Panc1 (cell line): ENCODE measurements around the gene VPS37B. TPM values are rescaled to one million over a fixed set of nuclear protein-coding genes. Genes with fewer than 3 reads are reported as not detected.

ENCODE experiments used
- ATAC-seq: fragments of 200-7000 bp; cut with Tn5 transposase; 2 replicates; pipeline ENCODE4 v1.9.1; 2020; ENCODE audit warnings: mild to moderate bottlenecking, moderate library complexity
- BruUV-seq: library from RNA; stranded (reverse); fragments of 400-500 nt; replicated peaks from 2 replicates; lab custom pipeline; 2021; lab: Mats Ljungman, UMichigan
- CTCF ChIA-PET: fragments of 300-600 bp; sonication (Branson Sonifier 250); formaldehyde crosslinking; loops from one replicate; lab custom pipeline; 2022; ENCODE audit warnings: antibody characterized with exemption; lab: Charles Lee
- POLR2A ChIA-PET: fragments of 300-600 bp; sonication (Branson Sonifier 250); formaldehyde crosslinking; loops from one replicate; lab custom pipeline; 2022; ENCODE audit warnings: antibody characterized with exemption; lab: Charles Lee
- DNase-seq: peaks from one replicate; pipeline ENCODE4 v3.0.0-alpha.2; 2010; ENCODE audit warnings: low read depth, low spot score
- H3K27ac ChIP-seq: 2 replicates; pipeline ENCODE4 v1.5.1; 2011; ENCODE audit warnings: mild to moderate bottlenecking, low read length, inconsistent platforms
- H3K27me3 ChIP-seq: fragments of 200-500 bp; sonication (Bioruptor generic); 2 replicates; pipeline ENCODE4 v1.6.0; 2014; ENCODE audit warnings: low read length, inconsistent platforms; ENCODE audit not compliant: control insufficient read depth, insufficient read depth
- H3K36me3 ChIP-seq: fragments of 200-500 bp; sonication (Bioruptor generic); 2 replicates; pipeline ENCODE4 v1.5.1; 2014; ENCODE audit warnings: inconsistent platforms, mild to moderate bottlenecking, low read length, moderate library complexity; ENCODE audit not compliant: control insufficient read depth, insufficient read depth
- H3K4me1 ChIP-seq: 2 replicates; pipeline ENCODE4 v1.5.1; 2011; ENCODE audit warnings: inconsistent platforms, mild to moderate bottlenecking, low read length, moderate library complexity; ENCODE audit not compliant: control insufficient read depth, insufficient read depth
- H3K4me3 ChIP-seq, 2 experiments: 2 replicates each; pipeline ENCODE4 v1.5.1; 2011 to 2012; ENCODE audit warnings: low read depth in 2 of 2, low read length in 2 of 2, mild to moderate bottlenecking in 2 of 2, inconsistent platforms in 1 of 2, moderate library complexity in 1 of 2
- H3K9me3 ChIP-seq: fragments of 200-500 bp; sonication (Bioruptor generic); 2 replicates; pipeline ENCODE4 v1.5.1; 2014; ENCODE audit warnings: low read depth, mild to moderate bottlenecking, inconsistent platforms, low read length, moderate library complexity; ENCODE audit not compliant: control insufficient read depth, insufficient read depth
- CTCF ChIP-seq: fragments of 450-650 bp; IDR thresholded peaks from 2 replicates; pipeline ENCODE4 v1.5.1; 2017; ENCODE audit warnings: mild to moderate bottlenecking
- POLR2AphosphoS5 ChIP-seq: IDR thresholded peaks from 2 replicates; pipeline ENCODE4 v1.6.1; 2012; ENCODE audit warnings: mild to moderate bottlenecking, low read depth, low read length, moderate library complexity
- REST ChIP-seq, 2 experiments: IDR thresholded peaks; 2 replicates each; pipeline ENCODE4 v1.6.1; 2011 to 2012; ENCODE audit warnings: low read depth in 2 of 2, control low read depth in 1 of 2, low read length in 1 of 2, mild to moderate bottlenecking in 1 of 2, moderate library complexity in 1 of 2; ENCODE audit not compliant: insufficient read depth in 1 of 2
- SIN3A ChIP-seq: IDR thresholded peaks from 2 replicates; pipeline ENCODE4 v1.6.1; 2012; ENCODE audit warnings: low read depth, mild to moderate bottlenecking, low read length, moderate library complexity, borderline replicate concordance; ENCODE audit not compliant: insufficient read depth
- TCF7L2 ChIP-seq: IDR thresholded peaks from 2 replicates; pipeline ENCODE4 v1.6.1; 2011; ENCODE audit warnings: mild to moderate bottlenecking, low read depth, low read length, inconsistent platforms
- in situ Hi-C: cut with HindIII; loops from 2 replicates; pipeline ENCODE4 v1.10.0; 2016; ENCODE audit warnings: low sequenced_read_pairs, low pct_unique_long_range_greater_than_20kb
- intact Hi-C: fragments of 100-400 bp; cut with micrococcal nuclease; formaldehyde crosslinking; loops from one replicate; pipeline ENCODE4 v1.10.0; 2022; ENCODE audit not compliant: unreplicated experiment
- total RNA-seq: library from RNA; stranded (reverse); gene quantifications from one replicate; pipeline ENCODE4 v1.2.1, GENCODE V29; 2021; ENCODE audit not compliant: unreplicated experiment

VPS37B gene
- total RNA-seq, 1 experiment from 2014 or later, result 76.7 TPM

- ChIA-PET CTCF (interaction anchor here (1.3 kb wide), 1 partner anchor 48 kb away, joined by 3 read pairs; no protein-coding TSS in a partner anchor), POLR2A (no interaction called here)
- H3K4me3 ChIP-seq, result no peak overlapping the region
- BruUV-seq, result no TSS peak
- TF ChIP-seq CTCF, result no peak
- no peak for TF ChIP-seq SIN3A
- TF ChIP-seq REST (IDR thresholded peaks at IDR 0.05; ENCODE audit: insufficient read depth in 1 of 2, low read depth in 2 of 2, low read length in 1 of 2), result no peak
- no peak for TF ChIP-seq TCF7L2
- no peak for TF ChIP-seq POLR2AphosphoS5
- H3K27ac ChIP-seq, result peak overlapping the region; percentile 15; the same call in 1 of the 2 replicates
- H3K27me3 ChIP-seq, result no peaks in the 10 kb centered on the region
- no peak for DNase-seq
- H3K36me3 ChIP-seq, result no peaks in the 10 kb centered on the region
- intact Hi-C loops, result no loop called here
- peak; percentile 43; the same call in 1 of the 2 replicates for ATAC-seq
- H3K4me1 ChIP-seq, result peaks cover 26% of the 10 kb centered on the region
- in situ Hi-C loops, result no loop called here
- H3K9me3 ChIP-seq, result no peaks in the 10 kb centered on the region
Measured at GRCh38 chr12:122841544-122842321, 54.2 kb downstream of the VPS37B start.

GRCh38 chr12:122840580-122841513 lies 55.1 kb downstream of the VPS37B start:
- CTCF ChIA-PET, result interaction anchor here (1.0 kb wide), 1 partner anchor 20 kb away, joined by 4 read pairs; no protein-coding TSS in a partner anchor
- in situ Hi-C loops (no loop called here), intact Hi-C loops (no loop called here)
- no peaks in the 10 kb centered on the region for H3K27me3 ChIP-seq
- BruUV-seq, result no TSS peak
- H3K9me3 ChIP-seq, result no peaks in the 10 kb centered on the region
- DNase-seq (no peak), ATAC-seq (peak; percentile 32)
- TF ChIP-seq POLR2AphosphoS5 (no peak), SIN3A (no peak), TCF7L2 (no peak), REST (IDR thresholded peaks at IDR 0.05; ENCODE audit: insufficient read depth in 1 of 2, low read depth in 2 of 2, low read length in 1 of 2) (no peak), CTCF (no peak)
- POLR2A ChIA-PET, result no interaction called here
- peak overlapping the region; percentile 15; the same call in 1 of the 2 replicates for H3K27ac ChIP-seq
- peaks cover 31% of the 10 kb centered on the region for H3K4me1 ChIP-seq
- H3K4me3 ChIP-seq, result no peak overlapping the region
- H3K36me3 ChIP-seq, result no peaks in the 10 kb centered on the region
